Mesendoderm (in vitro differentiated cells): ENCODE results near the gene NDUFS7.

Experiments
- DNase-seq: peaks from one replicate; pipeline ENCODE4 v3.0.0; 2013
- H2AK5ac ChIP-seq: 2 replicates; pipeline ENCODE4 v1.6.1; 2013; ENCODE audit warnings: low read length, inconsistent platforms
- H2BK120ac ChIP-seq: 2 replicates; pipeline ENCODE4 v1.6.1; 2013; ENCODE audit warnings: low read depth, mild to moderate bottlenecking, low read length, moderate library complexity, mixed read lengths
- H2BK15ac ChIP-seq: replicated peaks from 2 replicates; pipeline ENCODE4 v1.6.1; 2013; ENCODE audit warnings: low read depth, mild to moderate bottlenecking, moderate library complexity
- H2BK5ac ChIP-seq: 2 replicates; pipeline ENCODE4 v1.6.1; 2013; ENCODE audit warnings: low read length, inconsistent platforms
- H3K18ac ChIP-seq: 2 replicates; pipeline ENCODE4 v1.6.1; 2013; ENCODE audit warnings: mild to moderate bottlenecking, low read length, mixed read lengths
- H3K23ac ChIP-seq: one replicate; pipeline ENCODE4 v1.6.1; 2013; ENCODE audit warnings: low read length
- H3K27ac ChIP-seq: 2 replicates; pipeline ENCODE4 v1.5.1; 2013; ENCODE audit warnings: low read depth, mild to moderate bottlenecking, inconsistent platforms, low read length, moderate library complexity
- H3K27me3 ChIP-seq: 2 replicates; pipeline ENCODE4 v1.6.1; 2013; ENCODE audit warnings: low read length, control low read depth, mild to moderate bottlenecking, inconsistent platforms; ENCODE audit not compliant: insufficient read depth, poor library complexity
- H3K36me3 ChIP-seq: 2 replicates; pipeline ENCODE4 v1.6.1; 2013; ENCODE audit warnings: low read length, inconsistent platforms; ENCODE audit not compliant: control insufficient read depth, insufficient read depth
- H3K4ac ChIP-seq: one replicate; pipeline ENCODE4 v1.6.1; 2013; ENCODE audit warnings: low read depth, mild to moderate bottlenecking, low read length, moderate library complexity
- H3K4me1 ChIP-seq: 2 replicates; pipeline ENCODE4 v1.6.1; 2013; ENCODE audit warnings: low read depth, low read length, inconsistent platforms; ENCODE audit not compliant: control insufficient read depth
- H3K4me2 ChIP-seq: 2 replicates; pipeline ENCODE4 v1.6.1; 2013; ENCODE audit warnings: low read length
- H3K4me3 ChIP-seq: 2 replicates; pipeline ENCODE4 v1.5.1; 2013; ENCODE audit warnings: mild to moderate bottlenecking, low read length
- H3K56ac ChIP-seq: one replicate; pipeline ENCODE4 v1.6.1; 2013; ENCODE audit warnings: low read length
- H3K79me1 ChIP-seq: 2 replicates; pipeline ENCODE4 v1.6.1; 2013; ENCODE audit warnings: low read length, inconsistent platforms
- H3K79me2 ChIP-seq: 2 replicates; pipeline ENCODE4 v1.6.1; 2013; ENCODE audit warnings: mild to moderate bottlenecking, low read length; ENCODE audit not compliant: control insufficient read depth, insufficient read depth
- H3K9ac ChIP-seq: 2 replicates; pipeline ENCODE4 v1.6.1; 2013; ENCODE audit warnings: low read length, inconsistent platforms
- H4K5ac ChIP-seq: one replicate; pipeline ENCODE4 v1.6.1; 2013; ENCODE audit warnings: low read length
- H4K8ac ChIP-seq: one replicate; pipeline ENCODE4 v1.6.1; 2013; ENCODE audit warnings: low read depth, mild to moderate bottlenecking, control low read depth, low read length, moderate library complexity
- WGBS: extraction: QIAGEN DNeasy Blood & Tissue Kit; methylation state at CpG from one replicate; pipeline ENCODE4 v1.1.7; 2013; ENCODE audit warnings: low lambda C conversion rate, missing lambda C conversion rate; ENCODE audit not compliant: insufficient coverage; ENCODE audit errors: extremely low coverage; 5-methylcytosine and 5-hydroxymethylcytosine counted together

NDUFS7 gene

DNA sequence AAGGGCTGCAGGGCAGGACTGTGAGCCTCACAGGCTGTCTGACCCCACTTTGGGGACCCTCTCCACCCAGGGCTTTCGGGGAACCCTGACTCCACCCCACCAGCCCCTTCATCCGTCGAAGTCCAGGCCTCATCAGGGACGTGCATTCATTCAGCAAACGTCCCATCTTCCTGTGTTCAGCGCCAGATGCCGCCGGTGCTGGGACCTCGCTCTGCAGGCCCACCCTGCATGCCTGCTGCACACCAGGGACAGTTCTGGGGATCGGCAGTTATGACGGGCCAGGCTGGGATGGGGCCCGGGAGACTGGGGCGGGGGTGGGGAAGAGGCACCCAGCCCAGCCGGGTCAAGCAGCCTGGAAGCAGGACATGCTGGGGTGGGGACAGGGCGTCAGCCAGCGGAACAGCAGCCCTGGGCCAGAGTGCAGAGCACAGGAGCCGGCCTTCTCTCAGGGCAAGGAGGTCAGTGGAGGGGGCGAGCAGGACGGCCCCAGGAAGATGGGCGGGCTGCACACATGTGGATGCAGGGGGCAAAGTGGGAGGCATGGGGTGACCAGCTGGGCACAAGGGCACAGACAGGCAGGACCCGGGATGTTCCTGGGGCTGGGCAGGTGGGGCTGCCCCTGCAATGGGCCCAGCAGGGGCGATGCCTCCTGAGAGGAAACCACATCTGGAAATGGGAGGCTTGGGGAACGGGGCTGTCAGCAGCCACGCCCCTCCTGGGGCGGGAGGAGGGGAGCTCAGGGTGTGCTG lies 12.5 kb downstream of the NDUFS7 start:
- Histone ChIP-seq H2BK120ac (no peak overlapping the region), H3K79me2 (no peaks in the 10 kb centered on the region)
- WGBS, result no CpG with 5 or more reads among the region's 25 CpGs

DNA sequence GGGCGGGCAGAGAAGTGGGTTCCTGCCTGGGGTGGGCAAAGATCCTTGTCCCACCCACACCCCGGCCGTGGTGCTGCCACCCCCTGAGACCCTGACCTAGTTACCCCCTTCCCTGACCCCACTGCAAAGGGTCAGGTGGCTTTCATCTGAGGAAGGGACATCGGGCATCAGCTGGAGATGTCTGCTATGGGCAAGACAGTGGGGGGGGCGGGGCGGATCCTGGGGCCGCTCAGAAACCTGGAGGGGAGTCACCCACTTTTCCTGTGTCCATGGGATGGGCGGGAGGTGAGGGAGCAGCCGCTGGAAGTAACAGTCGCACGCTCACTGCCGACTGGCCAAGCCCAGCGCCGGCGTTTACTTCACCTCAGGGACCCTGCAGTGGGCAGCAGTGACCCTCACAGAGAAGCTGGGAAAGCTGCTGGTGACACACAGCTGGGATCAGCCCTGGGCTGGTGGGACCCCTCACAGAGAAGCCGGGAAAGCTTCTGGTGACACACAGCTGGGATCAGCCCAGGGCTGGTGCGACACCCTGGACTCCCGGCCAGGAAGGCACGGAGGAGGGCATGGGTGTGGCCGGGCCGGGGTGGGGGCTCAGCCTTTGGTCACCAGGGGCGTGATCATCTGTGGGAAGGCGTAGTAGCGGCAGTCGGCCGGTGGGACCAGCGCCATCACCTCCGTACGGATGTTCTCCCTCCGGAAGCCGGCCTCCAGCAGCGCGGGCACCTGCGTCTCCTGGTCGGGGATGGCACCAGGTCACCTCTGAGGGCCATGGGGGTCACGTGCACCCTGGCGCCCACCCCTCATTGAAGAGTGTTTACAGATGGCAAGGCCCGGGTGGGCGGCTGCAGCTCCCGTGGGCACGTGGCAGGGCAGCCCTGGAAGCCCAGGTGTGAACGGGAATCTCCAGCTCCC lies 13.3 kb downstream of the NDUFS7 start:
- Histone ChIP-seq H2AK5ac (no peak overlapping the region), H4K8ac (no peak overlapping the region), H2BK15ac (no peak overlapping the region), H3K4me2 (no peak overlapping the region), H3K79me2 (no peaks in the 10 kb centered on the region), H2BK5ac (no peak overlapping the region), H2BK120ac (no peak overlapping the region), H3K18ac (no peak overlapping the region), H3K56ac (no peak overlapping the region), H3K4ac (no peak overlapping the region), H3K27ac (no peak overlapping the region), H3K4me1 (no peaks in the 10 kb centered on the region), H3K36me3 (no peaks in the 10 kb centered on the region), H3K27me3 (no peaks in the 10 kb centered on the region), H3K23ac (no peak overlapping the region), H3K4me3 (no peak overlapping the region), H4K5ac (no peak overlapping the region), H3K79me1 (no peaks in the 10 kb centered on the region), H3K9ac (no peak overlapping the region)
- no peak for DNase-seq
- no CpG with 5 or more reads among the region's 42 CpGs for WGBS

More for the DNA sequence above, 12.5 kb downstream of the NDUFS7 start:
- no peak overlapping the region for H2AK5ac ChIP-seq
- H3K36me3 ChIP-seq, result no peaks in the 10 kb centered on the region
- no peak overlapping the region for H2BK5ac ChIP-seq
- no peak overlapping the region for H4K8ac ChIP-seq
- no peak overlapping the region for H4K5ac ChIP-seq
- no peak overlapping the region for H3K56ac ChIP-seq
- no peaks in the 10 kb centered on the region for H3K27me3 ChIP-seq
- H3K4me3 ChIP-seq, result no peak overlapping the region
- H3K23ac ChIP-seq, result no peak overlapping the region
- H3K4ac ChIP-seq, result no peak overlapping the region
- no peaks in the 10 kb centered on the region for H3K79me1 ChIP-seq
- no peak for DNase-seq
- H3K9ac ChIP-seq, result no peak overlapping the region
- no peaks in the 10 kb centered on the region for H3K4me1 ChIP-seq
- H2BK15ac ChIP-seq, result no peak overlapping the region
- H3K4me2 ChIP-seq, result no peak overlapping the region
- H3K18ac ChIP-seq, result no peak overlapping the region
- no peak overlapping the region for H3K27ac ChIP-seq

DNA sequence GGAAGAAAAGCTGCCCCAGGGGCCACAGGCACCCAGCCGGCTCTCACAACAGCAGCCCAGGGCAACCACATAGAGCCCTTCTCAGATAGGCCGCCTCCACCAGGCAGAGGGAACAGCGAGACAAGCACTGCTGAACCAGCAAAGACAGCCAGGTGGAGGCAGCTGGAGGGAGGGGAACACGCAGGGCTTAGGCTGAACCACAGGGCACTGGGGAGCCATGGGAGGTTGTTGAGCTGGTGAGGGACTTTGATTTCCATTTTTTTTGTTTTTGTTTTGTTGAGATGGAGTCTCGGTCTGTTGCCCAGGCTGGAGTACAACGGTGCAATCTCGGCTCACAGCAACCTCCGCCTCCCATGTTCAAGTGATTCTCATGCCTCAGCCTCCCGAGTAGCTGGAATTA lies 14.1 kb downstream of the NDUFS7 start:
- Histone ChIP-seq H4K5ac (no peak overlapping the region), H3K9ac (no peak overlapping the region), H3K27me3 (no peaks in the 10 kb centered on the region), H2AK5ac (no peak overlapping the region), H4K8ac (no peak overlapping the region), H3K56ac (no peak overlapping the region), H2BK5ac (no peak overlapping the region), H3K79me2 (no peaks in the 10 kb centered on the region), H3K4me3 (no peak overlapping the region), H3K79me1 (no peaks in the 10 kb centered on the region), H3K18ac (no peak overlapping the region), H3K4me2 (no peak overlapping the region), H3K23ac (no peak overlapping the region), H2BK120ac (no peak overlapping the region), H3K27ac (no peak overlapping the region), H3K4me1 (no peaks in the 10 kb centered on the region), H3K36me3 (no peaks in the 10 kb centered on the region), H3K4ac (no peak overlapping the region), H2BK15ac (no peak overlapping the region)
- DNase-seq, result no peak
- no CpG with 5 or more reads among the region's 9 CpGs for WGBS

DNA sequence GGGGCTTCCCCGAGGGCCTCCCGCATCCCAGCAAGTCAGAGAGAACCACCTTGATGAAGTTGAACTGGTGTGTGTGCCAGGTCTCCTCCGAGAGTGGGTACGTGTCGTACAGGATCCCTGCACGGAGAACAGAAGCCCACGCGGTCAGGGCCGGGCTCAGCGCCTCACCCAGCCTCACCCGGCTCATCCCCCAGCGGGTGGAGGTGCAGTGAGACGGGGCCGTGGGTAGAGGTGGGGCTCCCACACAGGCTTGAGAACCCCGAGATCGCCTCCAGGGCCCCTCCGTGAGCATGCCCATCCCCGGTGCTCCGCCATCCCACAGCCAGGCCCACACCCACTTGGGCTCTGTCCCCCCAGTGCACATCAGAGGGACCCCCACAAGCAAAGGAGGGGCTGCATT lies 15.4 kb downstream of the NDUFS7 start:
- Histone ChIP-seq H3K4ac (no peak overlapping the region), H3K23ac (no peak overlapping the region), H2AK5ac (no peak overlapping the region), H3K18ac (no peak overlapping the region), H2BK120ac (no peak overlapping the region), H3K56ac (no peak overlapping the region), H3K36me3 (no peaks in the 10 kb centered on the region), H3K79me2 (no peaks in the 10 kb centered on the region), H4K8ac (no peak overlapping the region), H3K4me1 (no peaks in the 10 kb centered on the region), H2BK15ac (no peak overlapping the region), H2BK5ac (no peak overlapping the region), H4K5ac (no peak overlapping the region), H3K27me3 (no peaks in the 10 kb centered on the region), H3K9ac (no peak overlapping the region), H3K27ac (no peak overlapping the region), H3K79me1 (no peaks in the 10 kb centered on the region), H3K4me3 (no peak overlapping the region), H3K4me2 (no peak overlapping the region)
- WGBS, result no CpG with 5 or more reads among the region's 19 CpGs
- DNase-seq, result no peak

DNA sequence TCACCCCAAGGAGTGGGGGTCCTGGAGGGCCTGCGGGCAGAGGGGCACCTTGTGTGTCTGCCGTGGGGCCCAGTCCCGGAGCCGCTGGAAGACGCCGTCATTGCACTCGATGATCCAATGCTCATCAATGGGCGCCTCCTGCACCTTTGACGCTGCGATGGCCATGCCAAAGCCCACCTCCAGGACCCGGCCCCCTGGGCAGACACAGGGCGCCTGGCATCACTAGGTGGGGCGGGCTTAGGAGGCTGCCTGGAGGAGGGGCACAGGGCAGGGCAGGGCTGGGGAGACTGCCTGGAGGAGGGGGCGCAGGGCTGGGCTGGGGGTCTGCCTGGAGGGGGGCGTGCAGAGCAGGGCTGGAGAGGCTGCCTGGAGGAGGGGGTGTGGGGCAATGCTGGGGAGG lies 16.0 kb downstream of the NDUFS7 start:
- no peak overlapping the region for H2AK5ac ChIP-seq
- H3K79me1 ChIP-seq, result no peaks in the 10 kb centered on the region
- H3K4me2 ChIP-seq, result no peak overlapping the region
- H4K8ac ChIP-seq, result no peak overlapping the region
- no peak overlapping the region for H3K4ac ChIP-seq
- no peak overlapping the region for H3K23ac ChIP-seq
- H3K36me3 ChIP-seq, result no peaks in the 10 kb centered on the region
- no peak overlapping the region for H3K27ac ChIP-seq
- no peak overlapping the region for H3K56ac ChIP-seq
- no peak overlapping the region for H3K4me3 ChIP-seq
- no peak overlapping the region for H2BK120ac ChIP-seq
- no peak overlapping the region for H4K5ac ChIP-seq
- H3K79me2 ChIP-seq, result no peaks in the 10 kb centered on the region
- H3K18ac ChIP-seq, result no peak overlapping the region
- no peaks in the 10 kb centered on the region for H3K4me1 ChIP-seq
- WGBS, result no CpG with 5 or more reads among the region's 15 CpGs
- H2BK5ac ChIP-seq, result no peak overlapping the region
- H2BK15ac ChIP-seq, result no peak overlapping the region
- no peaks in the 10 kb centered on the region for H3K27me3 ChIP-seq
- DNase-seq, result no peak
- H3K9ac ChIP-seq, result no peak overlapping the region
